HepG2 (cell line): Measurements from ENCODE around the gene TEDC2. TPM values are rescaled to one million over a fixed set of nuclear protein-coding genes. Genes with fewer than 3 reads are reported as not detected.

Source experiments
- FOXJ3 ChIP-seq: sonication (generic); formaldehyde crosslinking; IDR thresholded peaks from 2 replicates; pipeline ENCODE4 v1.4.0; 2020; ENCODE audit warnings: missing genetic modification reagents, mild to moderate bottlenecking, borderline replicate concordance
- FOXP1 ChIP-seq, 2 experiments: fragments of 450-650 bp in 1 of 2; IDR thresholded peaks; 2 replicates each; pipeline ENCODE4 v1.6.1; 2017 to 2018; ENCODE audit warnings: antibody characterized with exemption in 1 of 2
- ZNF646 ChIP-seq: sonication (generic); formaldehyde crosslinking; IDR thresholded peaks from 2 replicates; pipeline ENCODE4 v1.9.0; 2021; ENCODE audit warnings: mild to moderate bottlenecking, missing genetic modification reagents
- ZNF776 ChIP-seq: sonication (generic); formaldehyde crosslinking; IDR thresholded peaks from 2 replicates; pipeline ENCODE4 v1.4.0; 2020; ENCODE audit warnings: mild to moderate bottlenecking, missing genetic modification reagents
- polyA plus RNA-seq, 8 experiments: library from polyadenylated mRNA; depleted of rRNA in 3 of 8; stranded (reverse) in 7 of 8; unstranded in 1 of 8; fragments of >200 nt; fragmentation: Illumina TruSeq in 4 of 8; extraction: Trizol in 4 of 8; gene quantifications; 2 replicates each; pipeline versions ENCODE4 v1.2.1 to v1.2.3, GENCODE V29; 2011 to 2016; ENCODE audit warnings: low read depth in 4 of 8, missing spikeins in 1 of 8, mixed read lengths in 1 of 8; ENCODE audit not compliant: insufficient read depth in 1 of 8
- total RNA-seq, 5 experiments: library from RNA; depleted of rRNA; stranded (reverse); fragments of >200 nt; fragmentation: Illumina TruSeq; extraction: Trizol; gene quantifications; 2 replicates each; pipeline ENCODE4 v1.2.3, GENCODE V29; 2016; ENCODE audit warnings: low read depth in 1 of 5

TEDC2 gene
- total and polyA plus RNA-seq, 2 of the 13 experiments (the other 11 are each of a cell fraction or from before 2014, with no cell fraction given), result 6.2 to 24.4 TPM

GRCh38 chr16:2482708-2483534 is 23.0 kb downstream of the TEDC2 start (continued):
- TF ChIP-seq ZNF646 (CRISPR knock-in tag) (no peak), ZNF776 (CRISPR knock-in tag) (no peak), FOXP1 (IDR thresholded peaks at IDR 0.05) (no peak), FOXP1 (CRISPR knock-in tag; IDR thresholded peaks at IDR 0.05) (no peak), FOXJ3 (CRISPR knock-in tag) (no peak)
